ENCODE data around the gene PLA2G2C.

GRCh38 chr1:20179371-20180128 is 6.8 kb downstream of the PLA2G2C start:
- no peak for TF ChIP-seq EZH2 (optimal IDR thresholded peaks at IDR 0.05; ENCODE audit: low read depth, low read length)
- TF ChIP-seq CTCF (IDR thresholded peaks at IDR 0.05; ENCODE audit: low read length), result no peak
